Activated effector memory CD4-positive, alpha-beta T cell treated with anti-CD3 and anti-CD28 coated beads, Interleukin-2, amount 50 U/mL, for 16 hours (primary cell): Measurements from ENCODE around the gene NPIPB2.

Experiments used
- DNase-seq: peaks from one replicate; pipeline ENCODE4 v3.0.0-alpha.2; 2020

NPIPB2 gene

DNA sequence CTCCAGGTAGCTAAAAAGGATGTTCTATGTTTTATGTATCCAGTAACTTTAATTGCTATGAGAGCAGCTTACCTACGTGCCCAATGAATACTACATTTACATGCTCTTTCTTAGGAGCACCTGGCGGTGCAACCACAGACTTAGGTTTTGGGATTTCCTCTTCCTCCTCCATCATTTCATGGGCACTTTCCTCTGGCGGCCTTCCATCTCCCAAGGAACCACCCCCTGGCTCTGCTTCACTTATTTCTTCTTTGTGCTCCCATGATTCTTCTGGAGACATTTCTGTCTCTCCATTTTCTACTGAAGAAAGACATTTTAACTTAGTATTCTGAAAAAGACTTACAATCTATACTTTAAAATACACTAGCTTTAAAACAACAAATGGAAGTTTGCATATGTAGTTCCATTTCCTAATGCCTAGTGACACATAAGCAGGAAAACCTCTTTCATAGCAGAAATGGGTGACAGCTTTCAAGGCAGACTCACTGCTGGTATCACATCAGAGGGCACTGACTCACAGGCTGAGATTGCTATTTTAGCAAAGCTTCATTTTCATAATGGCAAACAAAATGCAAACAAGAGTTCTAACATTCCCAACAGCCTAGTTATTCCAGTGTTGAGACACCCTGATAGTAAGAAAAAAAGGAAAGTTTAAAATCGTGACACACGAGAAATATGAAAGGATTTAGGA lies 45.2 kb downstream of the NPIPB2 start:
- DNase-seq: no peak

DNA sequence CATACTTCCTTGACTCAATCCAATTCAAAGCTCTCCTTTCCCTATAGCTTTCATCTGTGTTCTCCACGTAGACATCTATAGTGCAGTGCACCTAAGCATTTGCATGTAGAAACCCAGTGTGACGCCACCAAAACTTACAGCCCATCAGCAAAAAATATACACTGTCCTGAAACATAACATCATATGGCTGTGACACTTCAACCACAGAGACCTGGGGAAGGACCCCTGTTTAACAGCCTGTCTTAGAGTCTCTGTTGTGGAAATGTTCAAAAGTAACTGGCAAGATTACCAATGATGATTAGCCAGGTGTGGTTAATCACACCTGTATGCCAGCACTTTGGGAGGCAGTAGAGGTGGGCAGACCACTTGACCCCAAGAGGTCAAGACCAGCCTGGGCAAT lies 48.3 kb downstream of the NPIPB2 start:
- no peak for DNase-seq

DNA sequence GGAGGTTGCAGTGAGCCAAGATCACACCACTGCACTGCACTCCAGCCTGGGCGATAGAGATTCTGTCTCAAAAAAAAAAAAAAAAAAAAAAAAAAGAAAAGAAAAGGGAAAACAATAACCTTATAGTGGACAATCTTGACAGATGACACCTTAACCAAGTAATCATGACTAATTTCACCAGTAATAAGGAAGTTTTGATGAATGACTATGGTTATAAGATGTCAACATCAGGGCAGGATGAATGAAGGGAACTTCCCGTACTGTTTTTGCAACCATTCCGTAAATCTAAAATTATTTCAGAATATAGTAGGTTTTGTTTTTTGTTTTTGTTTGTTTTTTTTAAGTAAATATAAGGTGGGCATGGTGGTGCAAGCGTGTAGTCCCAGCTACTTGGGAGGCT lies 49.1 kb downstream of the NPIPB2 start:
- no peak for DNase-seq

DNA sequence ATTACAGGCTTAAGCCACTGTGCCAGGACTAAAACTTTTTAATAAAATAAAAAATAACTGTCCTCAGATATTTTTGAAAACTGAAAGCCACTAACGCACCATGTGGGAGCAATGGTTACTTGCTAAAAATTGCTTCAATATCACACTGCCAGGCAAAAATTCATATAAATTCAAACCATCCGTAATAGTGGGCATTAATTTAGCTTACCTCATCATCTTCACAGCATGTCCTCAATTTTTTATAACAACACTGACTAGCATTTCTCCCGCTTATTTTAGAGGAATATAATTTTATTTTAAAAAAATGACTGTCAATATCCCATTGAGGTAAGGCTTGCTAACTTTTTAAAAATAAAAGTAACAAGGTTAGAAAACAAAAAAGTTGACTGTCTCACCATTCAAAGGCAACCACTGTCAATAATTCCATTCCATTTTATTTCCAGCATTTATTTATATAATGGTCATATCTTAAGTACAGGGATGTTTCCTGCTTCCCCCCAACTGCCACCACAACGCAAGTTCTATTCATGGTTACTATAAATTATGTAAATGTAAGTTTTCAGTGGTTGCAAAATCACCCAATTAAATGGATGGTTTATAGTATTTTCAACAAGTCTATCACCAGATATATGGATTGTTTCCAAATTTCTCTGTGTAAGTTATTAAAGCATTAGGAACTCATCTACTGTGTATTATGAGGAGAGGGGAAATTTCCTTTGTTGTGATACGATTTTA lies 51.4 kb downstream of the NPIPB2 start:
- DNase-seq: no peak

DNA sequence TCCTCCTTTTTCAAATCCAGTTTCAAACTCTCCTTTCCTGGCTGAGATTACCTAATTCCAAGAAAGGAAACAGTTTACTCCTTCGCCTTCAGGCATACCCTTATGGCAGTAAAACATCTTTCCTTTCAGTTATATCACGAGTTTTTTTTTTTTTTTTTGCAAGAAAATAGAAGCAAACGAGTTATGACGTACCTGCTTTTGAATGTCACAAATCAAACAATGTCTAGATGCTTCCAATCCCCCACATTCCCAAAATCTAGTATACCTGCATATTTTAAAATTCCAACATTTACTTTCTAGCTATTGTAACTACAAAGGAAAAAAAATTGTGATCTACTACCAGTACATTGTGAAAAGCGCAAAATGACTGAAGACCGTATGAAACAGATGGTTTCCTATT lies 55.0 kb downstream of the NPIPB2 start:
- DNase-seq: no peak

DNA sequence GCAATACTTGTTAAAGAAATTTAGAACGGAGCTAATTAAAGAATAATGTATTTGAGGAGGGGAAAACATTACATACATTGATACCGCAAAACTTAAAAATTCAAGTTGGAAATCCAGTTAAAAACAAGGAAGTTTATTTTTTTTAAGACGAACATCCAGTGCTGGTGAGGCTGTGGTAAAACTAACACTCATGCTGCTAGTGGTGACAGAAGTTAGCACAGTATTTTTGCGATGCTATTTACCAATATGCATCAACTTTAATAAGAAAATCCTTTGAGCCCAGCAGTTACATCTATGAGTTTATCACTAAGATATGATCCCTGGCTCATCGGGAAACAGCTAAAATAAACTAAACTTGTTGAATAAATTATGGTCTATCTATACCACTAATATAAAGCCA lies 57.8 kb downstream of the NPIPB2 start:
- no peak for DNase-seq

DNA sequence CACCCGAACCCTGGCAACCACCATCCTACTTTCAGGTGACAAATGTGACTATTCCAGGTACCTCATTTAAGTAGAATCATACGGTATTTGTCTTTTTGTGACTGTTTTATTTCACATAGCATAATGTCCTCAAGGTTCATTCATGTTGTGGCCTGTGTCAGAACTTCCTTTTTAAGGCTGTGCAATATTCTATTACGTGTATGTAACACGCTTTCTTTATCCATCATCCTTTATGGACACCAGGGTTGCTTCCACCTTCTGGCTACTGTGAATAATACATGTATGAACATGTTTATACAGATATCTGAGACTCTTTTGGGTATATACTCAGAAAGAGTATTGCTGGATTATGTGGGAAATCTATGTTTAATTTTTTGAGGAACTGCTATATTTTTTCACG lies 61.8 kb downstream of the NPIPB2 start:
- DNase-seq: no peak

DNA sequence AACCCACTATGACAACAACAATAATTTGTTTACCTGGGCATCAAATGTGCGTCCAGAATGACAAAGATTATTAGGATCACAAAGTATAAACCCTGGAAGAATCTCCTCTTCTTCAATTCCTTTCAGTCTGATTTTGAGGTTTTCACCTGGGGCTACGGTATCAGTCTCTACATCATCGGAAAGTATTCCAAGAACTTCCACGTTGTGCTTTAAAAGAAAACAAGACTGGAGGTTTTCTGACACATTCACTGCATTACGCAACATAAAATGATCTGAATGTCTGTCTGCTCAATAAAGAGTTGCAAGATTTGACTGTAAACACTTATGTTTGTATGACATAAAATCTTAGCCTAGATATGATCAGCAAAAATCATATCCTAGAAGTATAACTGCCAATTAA lies 64.5 kb downstream of the NPIPB2 start:
- DNase-seq: no peak
